Measurements from ENCODE around the gene CDKL1.

CDKL1 gene

GRCh38 chr14:50350975-50351374 is 45.7 kb downstream of the CDKL1 start:
- Histone ChIP-seq H3K9ac (ENCODE audit: insufficient read length, low read depth) (no peak overlapping the region), H3K4me3 (ENCODE audit: insufficient read length, low read depth) (no peak overlapping the region), H3K27me3 (ENCODE audit: insufficient read depth, insufficient read length) (no peaks in the 10 kb centered on the region), H3K4me1 (ENCODE audit: insufficient read depth, insufficient read length) (no peaks in the 10 kb centered on the region), H3K9me3 (ENCODE audit: insufficient read depth, low read length) (no peaks in the 10 kb centered on the region), H3K36me3 (ENCODE audit: insufficient read depth, insufficient read length, low read length) (no peaks in the 10 kb centered on the region)
- no peak for DNase-seq (ENCODE audit: low read depth, low spot score)
- TF ChIP-seq YY1 (IDR thresholded peaks at IDR 0.05; ENCODE audit: insufficient read depth, insufficient read length): no peak
- no peak for TF ChIP-seq SUZ12 (IDR thresholded peaks at IDR 0.05; ENCODE audit: extremely low read depth, insufficient read depth, insufficient read length)
- TF ChIP-seq ZNF274 (IDR thresholded peaks at IDR 0.05; ENCODE audit: low read depth, low read length): no peak

- H3K4me1 ChIP-seq (ENCODE audit: insufficient read depth, insufficient read length): no peaks in the 10 kb centered on the region
- no peaks in the 10 kb centered on the region for H3K27me3 ChIP-seq (ENCODE audit: insufficient read depth, insufficient read length)
- H3K9me3 ChIP-seq (ENCODE audit: insufficient read depth, low read length): no peaks in the 10 kb centered on the region
- no peak for TF ChIP-seq YY1 (IDR thresholded peaks at IDR 0.05; ENCODE audit: insufficient read depth, insufficient read length)
- TF ChIP-seq SUZ12 (IDR thresholded peaks at IDR 0.05; ENCODE audit: extremely low read depth, insufficient read depth, insufficient read length): no peak
- no peak for TF ChIP-seq ZNF274 (IDR thresholded peaks at IDR 0.05; ENCODE audit: low read depth, low read length)
- H3K9ac ChIP-seq (ENCODE audit: insufficient read length, low read depth): no peak overlapping the region
- H3K4me3 ChIP-seq (ENCODE audit: insufficient read length, low read depth): no peak overlapping the region
- no peaks in the 10 kb centered on the region for H3K36me3 ChIP-seq (ENCODE audit: insufficient read depth, insufficient read length, low read length)
- DNase-seq (ENCODE audit: low read depth, low spot score): no peak
These were observed 47.7 kb downstream of the CDKL1 start for GRCh38 chr14:50348933-50349332.

DNA sequence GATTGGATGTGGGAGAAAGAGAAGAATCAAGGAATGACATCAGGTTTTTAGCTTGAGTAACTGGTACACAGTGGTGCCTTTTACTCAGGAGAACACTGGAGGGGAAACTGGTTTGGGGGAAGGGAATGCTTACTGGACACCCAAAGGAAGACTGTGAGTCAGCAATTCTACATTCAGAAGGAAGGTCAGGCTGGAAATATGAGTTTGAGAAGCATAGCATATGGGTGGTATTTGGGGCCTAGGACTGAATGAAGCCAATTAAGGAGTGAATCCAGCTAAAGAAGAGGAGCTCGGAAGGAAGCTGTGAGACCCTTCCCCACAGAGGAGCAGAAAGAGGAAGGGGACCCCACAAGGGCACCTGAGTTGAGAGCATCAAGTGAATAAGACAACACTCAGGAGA is 49.2 kb downstream of the CDKL1 start:
- no peak for DNase-seq (ENCODE audit: low read depth, low spot score)
- Histone ChIP-seq H3K36me3 (ENCODE audit: insufficient read depth, insufficient read length, low read length) (no peaks in the 10 kb centered on the region), H3K27me3 (ENCODE audit: insufficient read depth, insufficient read length) (no peaks in the 10 kb centered on the region), H3K9me3 (ENCODE audit: insufficient read depth, low read length) (no peaks in the 10 kb centered on the region), H3K9ac (ENCODE audit: insufficient read length, low read depth) (no peak overlapping the region), H3K4me1 (ENCODE audit: insufficient read depth, insufficient read length) (no peaks in the 10 kb centered on the region), H3K4me3 (ENCODE audit: insufficient read length, low read depth) (no peak overlapping the region)
- no peak for TF ChIP-seq SUZ12 (IDR thresholded peaks at IDR 0.05; ENCODE audit: extremely low read depth, insufficient read depth, insufficient read length)
- no peak for TF ChIP-seq YY1 (IDR thresholded peaks at IDR 0.05; ENCODE audit: insufficient read depth, insufficient read length)
- no peak for TF ChIP-seq ZNF274 (IDR thresholded peaks at IDR 0.05; ENCODE audit: low read depth, low read length)

DNA sequence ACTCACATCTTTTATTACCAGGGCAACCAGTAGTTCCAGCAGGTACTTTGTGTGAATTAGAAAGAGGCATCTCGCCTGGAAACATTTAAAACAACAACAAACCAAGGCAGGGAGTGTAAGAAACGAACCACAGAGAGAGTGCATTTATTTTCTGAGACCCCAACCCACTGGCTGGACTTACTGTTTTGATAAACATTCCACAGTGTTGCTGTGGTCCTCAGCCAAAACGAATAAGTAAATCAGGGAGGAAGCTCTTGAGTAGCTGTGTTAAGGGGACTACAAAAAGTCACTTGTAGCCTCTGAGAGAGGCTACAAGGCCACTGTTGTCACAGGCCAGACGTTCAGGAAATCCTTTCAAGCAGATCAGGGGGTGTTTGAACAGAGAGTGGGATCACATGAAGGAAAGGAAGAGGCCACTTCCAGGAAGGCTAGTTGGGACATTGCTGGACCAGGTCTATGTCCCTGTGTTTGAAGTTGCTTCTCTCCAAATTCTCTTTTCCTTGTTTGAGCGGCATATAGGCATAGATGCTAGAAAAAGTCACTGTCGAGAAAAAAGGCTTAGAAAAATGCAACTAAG is 50.7 kb downstream of the CDKL1 start:
- no peak for DNase-seq (ENCODE audit: low read depth, low spot score)
- Histone ChIP-seq H3K27me3 (ENCODE audit: insufficient read depth, insufficient read length) (no peaks in the 10 kb centered on the region), H3K36me3 (ENCODE audit: insufficient read depth, insufficient read length, low read length) (no peaks in the 10 kb centered on the region), H3K4me3 (ENCODE audit: insufficient read length, low read depth) (no peak overlapping the region), H3K9me3 (ENCODE audit: insufficient read depth, low read length) (no peaks in the 10 kb centered on the region), H3K4me1 (ENCODE audit: insufficient read depth, insufficient read length) (no peaks in the 10 kb centered on the region), H3K9ac (ENCODE audit: insufficient read length, low read depth) (no peak overlapping the region)
- no peak for TF ChIP-seq YY1 (IDR thresholded peaks at IDR 0.05; ENCODE audit: insufficient read depth, insufficient read length)

- no peaks in the 10 kb centered on the region for H3K27me3 ChIP-seq (ENCODE audit: insufficient read depth, insufficient read length)
- no peak overlapping the region for H3K4me3 ChIP-seq (ENCODE audit: insufficient read length, low read depth)
- no peaks in the 10 kb centered on the region for H3K4me1 ChIP-seq (ENCODE audit: insufficient read depth, insufficient read length)
- no peaks in the 10 kb centered on the region for H3K9me3 ChIP-seq (ENCODE audit: insufficient read depth, low read length)
- no peaks in the 10 kb centered on the region for H3K36me3 ChIP-seq (ENCODE audit: insufficient read depth, insufficient read length, low read length)
- H3K9ac ChIP-seq (ENCODE audit: insufficient read length, low read depth): no peak overlapping the region
- TF ChIP-seq ZNF274 (IDR thresholded peaks at IDR 0.05; ENCODE audit: low read depth, low read length) (no peak), YY1 (IDR thresholded peaks at IDR 0.05; ENCODE audit: insufficient read depth, insufficient read length) (no peak), SUZ12 (IDR thresholded peaks at IDR 0.05; ENCODE audit: extremely low read depth, insufficient read depth, insufficient read length) (no peak)
- DNase-seq (ENCODE audit: low read depth, low spot score): no peak
These were observed 51.7 kb downstream of the CDKL1 start for GRCh38 chr14:50344876-50345563.

DNA sequence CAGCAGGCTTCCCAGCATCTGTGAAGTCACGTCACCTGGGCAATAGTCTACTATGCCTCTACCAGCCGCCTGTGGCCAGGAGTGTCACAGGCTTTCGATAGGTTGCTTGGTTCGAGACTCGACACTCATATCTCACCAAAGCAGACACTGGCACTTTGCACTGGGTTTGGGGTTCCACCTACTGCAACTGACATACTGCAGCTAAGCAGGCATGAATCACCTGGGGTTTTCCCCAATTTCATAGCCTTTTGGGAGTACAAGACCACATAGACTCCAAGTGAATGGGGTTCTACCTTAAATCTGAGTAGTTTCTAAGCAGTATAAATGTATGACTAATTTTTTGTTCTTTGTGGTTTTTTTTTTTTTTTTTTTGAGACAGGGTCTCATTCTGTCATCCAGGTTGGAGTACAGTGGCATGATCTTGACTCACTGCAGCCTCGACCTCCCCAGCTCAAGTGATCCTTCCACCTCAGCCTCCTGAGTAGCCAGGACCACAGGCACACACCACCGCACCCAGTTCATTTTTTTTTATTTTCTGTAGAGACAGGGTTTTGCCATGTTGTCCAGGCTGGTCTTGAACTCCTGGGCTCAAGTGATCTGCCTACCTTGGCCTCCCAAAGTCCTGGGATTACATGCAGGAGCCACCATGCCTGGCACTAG is 52.4 kb downstream of the CDKL1 start:
- DNase-seq (ENCODE audit: low read depth, low spot score): no peak
- H3K36me3 ChIP-seq (ENCODE audit: insufficient read depth, insufficient read length, low read length): no peaks in the 10 kb centered on the region
- no peak for TF ChIP-seq SUZ12 (IDR thresholded peaks at IDR 0.05; ENCODE audit: extremely low read depth, insufficient read depth, insufficient read length)

DNA sequence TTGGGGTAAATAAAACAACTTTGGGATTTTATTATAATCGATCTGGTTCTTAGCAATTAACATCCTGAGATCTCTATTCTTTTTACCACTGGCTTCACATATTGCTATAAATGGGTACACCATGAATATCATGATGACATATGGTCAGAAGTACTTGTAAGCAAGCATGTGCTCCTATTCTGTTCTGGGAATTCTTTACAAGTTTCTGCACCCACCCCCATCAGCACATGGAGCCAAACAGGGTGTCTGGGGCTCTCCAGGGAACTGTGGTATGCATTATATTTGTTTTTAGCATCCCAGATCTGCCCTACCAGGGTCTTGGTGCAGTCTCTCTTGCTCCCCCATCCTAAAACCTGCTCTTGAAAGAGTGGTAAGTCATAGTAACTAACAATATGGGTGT is 53.2 kb downstream of the CDKL1 start:
- no peaks in the 10 kb centered on the region for H3K4me1 ChIP-seq (ENCODE audit: insufficient read depth, insufficient read length)
- no peak overlapping the region for H3K4me3 ChIP-seq (ENCODE audit: insufficient read length, low read depth)
- TF ChIP-seq SUZ12 (IDR thresholded peaks at IDR 0.05; ENCODE audit: extremely low read depth, insufficient read depth, insufficient read length): no peak
- TF ChIP-seq ZNF274 (IDR thresholded peaks at IDR 0.05; ENCODE audit: low read depth, low read length): no peak
- no peak for TF ChIP-seq YY1 (IDR thresholded peaks at IDR 0.05; ENCODE audit: insufficient read depth, insufficient read length)
- no peak overlapping the region for H3K9ac ChIP-seq (ENCODE audit: insufficient read length, low read depth)
- H3K9me3 ChIP-seq (ENCODE audit: insufficient read depth, low read length): no peaks in the 10 kb centered on the region
- H3K27me3 ChIP-seq (ENCODE audit: insufficient read depth, insufficient read length): no peaks in the 10 kb centered on the region
- DNase-seq (ENCODE audit: low read depth, low spot score): no peak
- no peaks in the 10 kb centered on the region for H3K36me3 ChIP-seq (ENCODE audit: insufficient read depth, insufficient read length, low read length)

More for the DNA sequence above, 52.4 kb downstream of the CDKL1 start:
- H3K4me3 ChIP-seq (ENCODE audit: insufficient read length, low read depth): no peak overlapping the region
- no peak overlapping the region for H3K9ac ChIP-seq (ENCODE audit: insufficient read length, low read depth)
- no peaks in the 10 kb centered on the region for H3K9me3 ChIP-seq (ENCODE audit: insufficient read depth, low read length)
- H3K4me1 ChIP-seq (ENCODE audit: insufficient read depth, insufficient read length): no peaks in the 10 kb centered on the region
- no peaks in the 10 kb centered on the region for H3K27me3 ChIP-seq (ENCODE audit: insufficient read depth, insufficient read length)
